ENCODE measurements around the gene CNOT1. TPM values are rescaled to one million over a fixed set of nuclear protein-coding genes. Genes with fewer than 3 reads are reported as not detected.

CNOT1 gene
- total RNA-seq, 1 donor from 2014 or later, result 266 TPM

DNA sequence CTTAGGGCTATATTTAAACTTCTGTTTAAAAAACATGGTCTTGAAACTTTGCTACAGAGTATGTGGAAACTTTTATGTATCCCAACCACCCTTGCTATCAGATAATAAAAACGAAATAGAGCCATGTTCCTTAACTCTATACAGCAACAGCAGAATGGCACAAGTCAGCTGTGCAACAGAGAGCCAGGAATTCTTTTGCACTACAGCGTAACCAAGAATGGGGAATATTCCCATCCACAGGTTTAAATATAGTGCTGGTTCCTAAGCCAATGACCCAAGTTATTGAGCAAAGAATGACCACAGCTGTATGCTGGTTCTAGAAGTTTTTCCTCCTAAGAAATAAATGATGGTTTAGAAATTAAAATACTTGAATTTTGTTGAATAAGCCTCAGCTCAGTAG is 81.2 kb downstream of the CNOT1 start:
- Mint-ChIP-seq H3K4me3 (no peak overlapping the region), H3K36me3 (ENCODE audit: low read depth) (peaks cover 92% of the 10 kb centered on the region), H3K27me3 (no peaks in the 10 kb centered on the region), H3K4me1 (no peaks in the 10 kb centered on the region), H3K27ac (no peak overlapping the region), H3K9me3 (no peaks in the 10 kb centered on the region)
- ChIA-PET POLR2A (no interaction called here), CTCF (no interaction called here)
- intact Hi-C loops (cut with micrococcal nuclease), result loop anchor here (5.0 kb wide), 1 partner anchor 34 kb away; no protein-coding TSS in a partner anchor
- ATAC-seq (ENCODE audit: low read depth) (no peak), DNase-seq (no peak)
- TF ChIP-seq, protein P1, sequence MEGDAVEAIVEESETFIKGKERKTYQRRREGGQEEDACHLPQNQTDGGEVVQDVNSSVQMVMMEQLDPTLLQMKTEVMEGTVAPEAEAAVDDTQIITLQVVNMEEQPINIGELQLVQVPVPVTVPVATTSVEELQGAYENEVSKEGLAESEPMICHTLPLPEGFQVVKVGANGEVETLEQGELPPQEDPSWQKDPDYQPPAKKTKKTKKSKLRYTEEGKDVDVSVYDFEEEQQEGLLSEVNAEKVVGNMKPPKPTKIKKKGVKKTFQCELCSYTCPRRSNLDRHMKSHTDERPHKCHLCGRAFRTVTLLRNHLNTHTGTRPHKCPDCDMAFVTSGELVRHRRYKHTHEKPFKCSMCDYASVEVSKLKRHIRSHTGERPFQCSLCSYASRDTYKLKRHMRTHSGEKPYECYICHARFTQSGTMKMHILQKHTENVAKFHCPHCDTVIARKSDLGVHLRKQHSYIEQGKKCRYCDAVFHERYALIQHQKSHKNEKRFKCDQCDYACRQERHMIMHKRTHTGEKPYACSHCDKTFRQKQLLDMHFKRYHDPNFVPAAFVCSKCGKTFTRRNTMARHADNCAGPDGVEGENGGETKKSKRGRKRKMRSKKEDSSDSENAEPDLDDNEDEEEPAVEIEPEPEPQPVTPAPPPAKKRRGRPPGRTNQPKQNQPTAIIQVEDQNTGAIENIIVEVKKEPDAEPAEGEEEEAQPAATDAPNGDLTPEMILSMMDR (IDR thresholded peaks at IDR 0.05), result no peak

DNA sequence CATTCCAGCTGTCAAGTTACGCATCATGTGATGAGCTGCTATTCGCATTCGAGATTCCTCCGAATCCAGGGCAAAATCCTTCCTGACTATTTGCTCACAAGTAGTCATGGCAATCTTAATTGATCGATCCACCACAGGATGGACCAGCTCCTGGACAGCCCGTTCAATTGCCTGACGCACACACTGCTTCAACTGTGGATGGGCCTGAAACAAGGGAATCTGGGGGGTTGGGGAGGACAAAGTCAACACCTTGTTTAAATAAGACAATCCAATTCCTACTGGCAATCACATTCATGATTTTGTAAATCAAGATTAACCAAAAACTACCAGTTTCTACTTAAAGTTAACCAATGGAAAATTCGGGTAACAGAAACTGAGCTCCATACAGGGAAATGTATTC is 85.9 kb downstream of the CNOT1 start:
- Mint-ChIP-seq H3K4me3 (no peak overlapping the region), H3K27me3 (no peaks in the 10 kb centered on the region), H3K4me1 (no peaks in the 10 kb centered on the region), H3K27ac (no peak overlapping the region), H3K36me3 (ENCODE audit: low read depth) (peaks cover 93% of the 10 kb centered on the region), H3K9me3 (no peaks in the 10 kb centered on the region)
- no peak for DNase-seq
- ChIA-PET POLR2A (interaction anchor here (0.7 kb wide), 1 partner anchor 47 kb away, joined by 3 read pairs; no protein-coding TSS in a partner anchor), CTCF (interaction anchor here (0.9 kb wide), 1 partner anchor 25 kb away, joined by 3 read pairs; no protein-coding TSS in a partner anchor)
- no peak for ATAC-seq (ENCODE audit: low read depth)
- intact Hi-C loops (cut with micrococcal nuclease), result no loop called here
- TF ChIP-seq, protein P1 (IDR thresholded peaks at IDR 0.05), result no peak

DNA sequence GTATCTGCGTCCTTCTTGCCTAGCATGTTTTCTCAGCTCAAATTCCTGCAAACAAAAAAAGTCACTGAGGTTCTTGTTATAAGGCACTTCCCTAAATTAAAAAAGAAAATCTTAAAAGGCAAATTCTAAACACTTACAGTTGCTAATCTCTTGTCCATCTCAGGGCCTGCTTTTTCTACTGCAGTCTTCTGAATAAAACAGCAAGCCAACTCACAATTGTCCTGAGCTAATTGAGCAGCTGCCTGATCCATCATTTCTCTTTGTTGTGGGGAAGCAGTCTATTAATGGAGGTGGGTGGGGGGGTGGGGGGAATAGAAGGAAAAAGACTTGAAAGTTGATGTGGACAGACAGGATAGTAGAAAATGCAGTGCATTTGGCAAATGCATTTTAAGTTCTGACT is 87.3 kb downstream of the CNOT1 start:
- CTCF ChIA-PET, result no interaction called here
- POLR2A ChIA-PET, result no interaction called here
- Mint-ChIP-seq H3K27ac (no peak overlapping the region), H3K36me3 (ENCODE audit: low read depth) (peaks cover 93% of the 10 kb centered on the region), H3K9me3 (no peaks in the 10 kb centered on the region), H3K4me1 (no peaks in the 10 kb centered on the region), H3K27me3 (no peaks in the 10 kb centered on the region), H3K4me3 (no peak overlapping the region)
- ATAC-seq (ENCODE audit: low read depth), result no peak
- TF ChIP-seq, protein P1 (IDR thresholded peaks at IDR 0.05), result no peak
- intact Hi-C loops (cut with micrococcal nuclease), result no loop called here
- DNase-seq, result no peak

DNA sequence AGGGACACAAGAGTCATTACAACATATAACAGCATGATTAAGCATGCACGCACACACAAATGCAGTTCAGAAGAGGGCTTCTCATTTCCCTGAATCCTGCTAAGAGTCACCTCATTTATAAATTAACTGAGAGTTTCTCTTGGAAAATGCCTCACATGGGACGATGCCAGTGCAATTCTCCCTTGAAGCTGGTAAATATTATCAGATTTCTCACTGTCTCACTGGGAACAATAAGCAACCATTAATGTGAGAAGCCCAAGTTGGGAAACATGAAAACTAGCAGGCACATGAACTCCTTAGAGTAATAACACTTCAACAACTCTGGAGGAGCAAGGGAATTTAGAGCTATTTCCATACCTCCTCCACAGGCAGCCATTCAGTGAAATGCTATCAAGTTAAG is 87.9 kb downstream of the CNOT1 start:
- H3K27me3 Mint-ChIP-seq, result no peaks in the 10 kb centered on the region
- no peaks in the 10 kb centered on the region for H3K4me1 Mint-ChIP-seq
- TF ChIP-seq, protein P1 (IDR thresholded peaks at IDR 0.05), result no peak
- no peak for DNase-seq
- ATAC-seq (ENCODE audit: low read depth), result no peak
- no peaks in the 10 kb centered on the region for H3K9me3 Mint-ChIP-seq
- no peak overlapping the region for H3K4me3 Mint-ChIP-seq
- ChIA-PET POLR2A (no interaction called here), CTCF (no interaction called here)
- H3K36me3 Mint-ChIP-seq (ENCODE audit: low read depth), result peaks cover 93% of the 10 kb centered on the region
- intact Hi-C loops (cut with micrococcal nuclease), result no loop called here
- H3K27ac Mint-ChIP-seq, result no peak overlapping the region

DNA sequence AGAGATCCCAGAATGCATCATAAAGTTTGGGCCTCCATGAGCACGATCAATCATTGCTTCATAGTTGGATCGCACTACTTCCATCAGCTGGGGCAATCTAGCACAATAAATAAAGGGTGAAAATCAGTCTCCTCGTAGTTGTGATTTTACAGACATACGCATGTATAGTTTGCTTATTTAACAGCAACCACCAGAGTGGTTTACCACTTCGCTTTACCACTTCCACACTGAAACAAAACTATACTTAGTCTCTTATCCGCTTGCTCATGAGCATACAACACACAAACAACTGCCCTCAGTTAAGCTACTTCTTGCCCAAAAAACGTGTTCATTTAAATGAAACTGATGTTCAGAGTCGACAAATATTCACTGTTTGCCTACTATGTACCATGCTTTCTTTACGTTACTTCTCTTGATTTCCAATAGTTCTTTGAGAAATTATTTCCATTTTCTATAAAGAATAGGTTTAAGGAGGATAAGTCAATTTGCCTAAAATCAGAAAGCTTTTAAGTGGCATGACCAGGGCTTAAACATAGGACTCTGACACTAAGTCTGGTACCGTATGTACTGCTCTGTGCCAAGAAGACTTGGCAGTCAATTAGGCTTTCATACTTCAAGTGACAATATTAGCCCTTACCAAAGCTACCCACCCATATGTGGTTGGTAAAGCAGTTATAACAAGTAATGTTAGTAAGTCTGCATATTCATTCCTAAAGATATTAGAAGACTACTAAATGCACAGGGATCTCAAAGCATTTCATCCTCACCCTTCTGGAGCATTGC is 92.3 kb downstream of the CNOT1 start:
- Mint-ChIP-seq H3K27me3 (no peaks in the 10 kb centered on the region), H3K36me3 (ENCODE audit: low read depth) (peaks cover 90% of the 10 kb centered on the region), H3K4me3 (no peak overlapping the region), H3K4me1 (no peaks in the 10 kb centered on the region), H3K27ac (no peak overlapping the region), H3K9me3 (no peaks in the 10 kb centered on the region)
- intact Hi-C loops (cut with micrococcal nuclease), result no loop called here
- ChIA-PET POLR2A (no interaction called here), CTCF (no interaction called here)
- ATAC-seq (ENCODE audit: low read depth) (no peak), DNase-seq (no peak)
- TF ChIP-seq, protein P1 (IDR thresholded peaks at IDR 0.05), result no peak
